ENCODE data around the gene VGLL4. TPM values are rescaled to one million over a fixed set of nuclear protein-coding genes. Genes with fewer than 3 reads are reported as not detected.

Gene VGLL4
- total and polyA plus RNA-seq, 2 of the 4 experiments (the other 2 are of a cell fraction), result 26.2 to 35.4 TPM

- Histone ChIP-seq H3K27me3 (ENCODE audit: control insufficient read depth, insufficient read depth, low read length) (no peaks in the 10 kb centered on the region), H3K9ac (ENCODE audit: low read depth, low read length) (peak overlapping the region; percentile 81), H3K23ac (ENCODE audit: low read depth, low read length) (peak overlapping the region; percentile 95), H3K14ac (replicated peaks; ENCODE audit: low read depth, low read length) (peak overlapping the region; percentile 85), H2BK120ac (ENCODE audit: low read depth, low read length) (peak overlapping the region; percentile 92), H4K20me1 (ENCODE audit: insufficient read depth, low read length) (peaks cover 46% of the 10 kb centered on the region), H3K4me1 (ENCODE audit: control insufficient read depth, insufficient read depth, low read length) (peaks cover 28% of the 10 kb centered on the region), H2BK15ac (ENCODE audit: low read depth, low read length) (peak overlapping the region; percentile 59; the same call in 2 of the 3 replicates), H3K36me3 (ENCODE audit: control insufficient read depth, insufficient read depth, low read length) (peaks cover 4% of the 10 kb centered on the region; the same call in 1 of the 2 replicates), H3K56ac (ENCODE audit: extremely low read depth, insufficient read depth, low read length) (peak overlapping the region; percentile 84), H3K4ac (ENCODE audit: low read depth, low read length) (peak overlapping the region; percentile 93), H2AK5ac (ENCODE audit: low read depth, low read length) (peak overlapping the region; percentile 87; the same call in 1 of the 2 replicates), H3K27ac (ENCODE audit: insufficient read depth, low read length) (peak overlapping the region; percentile 84), H3K18ac (ENCODE audit: low read depth, low read length) (peak overlapping the region; percentile 80), H3K4me3 (ENCODE audit: insufficient read depth, low read depth, low read length) (peak overlapping the region; percentile 23), H4K5ac (ENCODE audit: low read depth, low read length) (peak overlapping the region; percentile 63), H3K9me1 (ENCODE audit: insufficient read depth, low read length) (peaks cover 24% of the 10 kb centered on the region), H4K8ac (ENCODE audit: low read depth in 2 of 2, low read length in 2 of 2) (peak overlapping the region; percentile 43 to 83), H2BK5ac (ENCODE audit: low read depth, low read length, poor library complexity, severe bottlenecking) (peak overlapping the region; percentile 91), H3K9me3 (ENCODE audit: control insufficient read depth, insufficient read depth, low read length) (no peaks in the 10 kb centered on the region), H3K79me1 (ENCODE audit: low read depth in 1 of 2, low read length in 2 of 2) (peaks cover 24 to 84% of the 10 kb centered on the region in 2 experiments), H3K4me2 (ENCODE audit: low read depth, low read length) (peak overlapping the region; percentile 89), H4K91ac (ENCODE audit: insufficient read depth, low read depth, low read length) (peak overlapping the region; percentile 89), H2BK20ac (ENCODE audit: low read depth, low read length) (peak overlapping the region; percentile 91), H2AFZ (replicated peaks; ENCODE audit: low read length, poor library complexity) (peak overlapping the region; percentile 56), H2AK9ac (replicated peaks; ENCODE audit: low read depth, low read length, poor library complexity) (peak overlapping the region; percentile 47)
- CTCF ChIA-PET, result no interaction called here
- DNase-seq (peak; percentile 89), ATAC-seq (ENCODE audit: low read depth) (peak; percentile 83)
- no CpG with 5 or more reads among the region's 13 CpGs for WGBS, 2 experiments (ENCODE audit: extremely low coverage in 2 of 2, insufficient read length in 1 of 2)
- intact Hi-C loops (cut with micrococcal nuclease) (loop anchor here (1.0 kb wide), 2 partner anchors 18 to 61 kb away; partner anchors contain the start of gene VGLL4), in situ Hi-C loops (cut with MboI; ENCODE audit: low sequenced_read_pairs) (no loop called here), dilution Hi-C loops (cut with HindIII; ENCODE audit: low sequenced_read_pairs, unreplicated experiment) (no loop called here)
- BruUV-seq (replicated peaks), result no TSS peak
- POLR2A ChIA-PET (ENCODE audit: unreplicated experiment), result no interaction called here
- no peak; the same call in 1 of the 2 replicates for TF ChIP-seq MXI1 (IDR thresholded peaks at IDR 0.05; ENCODE audit: borderline replicate concordance, low read depth, low read length)
- peak; percentile 31; the same call in 1 of the 2 replicates for TF ChIP-seq CEBPB (IDR thresholded peaks at IDR 0.05; ENCODE audit: low read depth, low read length)
- no peak for TF ChIP-seq USF2 (IDR thresholded peaks at IDR 0.05; ENCODE audit: low read depth, low read length)
- peak; percentile 44; the same call in 1 of the 2 replicates for TF ChIP-seq MAZ (IDR thresholded peaks at IDR 0.05; ENCODE audit: borderline replicate concordance, low read depth, low read length)
- TF ChIP-seq FOS (IDR thresholded peaks at IDR 0.05; ENCODE audit: low read depth, low read length), result no peak
- TF ChIP-seq POLR2A (IDR thresholded peaks at IDR 0.05; ENCODE audit: low read depth, low read length), result no peak
- TF ChIP-seq CTCF (conservative IDR thresholded peaks at IDR 0.05; ENCODE audit: low read depth, low read length), result no peak
- TF ChIP-seq RCOR1 (IDR thresholded peaks at IDR 0.05; ENCODE audit: insufficient replicate concordance, low read length), result no peak
- TF ChIP-seq SMC3 (IDR thresholded peaks at IDR 0.05; ENCODE audit: low read depth, low read length), result 0 out of 2 replicates have a peak, but pooled peaks have one; percentile 10
These were observed 61.3 kb downstream of the VGLL4 start for GRCh38 chr3:11582191-11582968.

Measured in IMR-90 (cell line).